RKO (cell line): ENCODE data around the gene TUBGCP6.
A peak's percentile ranks its signal among the peaks of the same experiment; 100 is the strongest.

Experiments used
- DNase-seq: peaks from one replicate; pipeline ENCODE4 v3.0.0-alpha.2; 2016; ENCODE audit warnings: low spot score

Gene TUBGCP6

DNA sequence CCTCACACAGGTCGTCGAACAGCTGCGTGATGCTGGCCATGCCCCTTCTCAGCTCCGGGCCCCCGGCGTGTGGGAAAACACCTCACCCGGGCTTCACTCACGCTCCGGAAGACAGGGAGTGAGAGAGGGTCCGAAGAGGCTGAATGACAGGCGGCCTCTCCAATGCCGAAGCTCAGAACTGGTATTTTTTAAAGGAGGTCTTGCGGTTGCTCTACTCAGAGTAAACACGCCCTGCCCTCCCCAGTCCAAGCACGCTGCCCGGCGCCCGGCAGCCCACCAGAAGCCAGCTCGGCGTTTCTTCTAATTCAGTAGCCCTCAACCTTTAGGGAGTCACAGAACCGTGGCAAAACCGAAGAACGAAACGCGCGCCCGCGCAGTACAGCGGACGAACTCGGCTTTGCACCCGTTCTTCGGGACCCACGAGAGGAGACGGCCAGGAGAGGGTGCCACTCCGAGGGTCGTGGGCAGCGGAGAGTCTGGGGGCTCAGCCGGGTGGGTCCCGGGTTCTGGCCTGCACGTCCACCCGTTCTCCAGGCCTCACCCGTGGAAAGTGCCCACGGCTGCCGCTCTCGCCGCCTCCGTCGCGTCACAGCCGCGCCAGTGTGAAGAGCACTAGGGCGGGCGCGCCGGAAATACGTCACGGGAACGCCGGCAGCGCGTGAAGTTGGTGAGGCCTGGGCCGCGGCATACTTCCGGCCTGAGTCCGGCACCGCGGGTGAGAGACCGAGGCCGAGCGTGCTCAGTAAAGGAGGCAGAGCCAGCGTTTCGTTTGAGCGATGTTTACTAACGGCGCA lies at the start of gene TUBGCP6:
TUBGCP6 (minus strand) TSS at position 604 of the 794 bp plus-strand sequence; CDS start at position 40, 564 bp downstream.
- peak; percentile 94 for DNase-seq

DNA sequence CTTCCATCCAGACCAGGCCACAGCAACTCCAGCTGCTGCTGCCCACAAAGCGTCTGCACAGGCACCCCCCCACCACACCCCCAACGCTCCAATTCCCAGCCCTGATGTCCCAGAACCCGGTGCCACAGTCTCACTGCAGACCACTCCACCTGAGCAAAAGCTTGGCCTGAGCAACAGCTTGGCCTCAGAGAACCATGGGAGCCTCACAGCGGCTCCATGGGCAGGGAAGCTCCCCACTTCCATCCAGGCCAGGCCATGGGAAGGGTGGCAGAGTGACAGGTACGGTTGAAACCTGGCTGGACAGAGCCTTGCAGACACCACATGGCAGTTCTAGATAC lies 49.5 kb upstream of the TUBGCP6 start:
- no peak for DNase-seq

DNA sequence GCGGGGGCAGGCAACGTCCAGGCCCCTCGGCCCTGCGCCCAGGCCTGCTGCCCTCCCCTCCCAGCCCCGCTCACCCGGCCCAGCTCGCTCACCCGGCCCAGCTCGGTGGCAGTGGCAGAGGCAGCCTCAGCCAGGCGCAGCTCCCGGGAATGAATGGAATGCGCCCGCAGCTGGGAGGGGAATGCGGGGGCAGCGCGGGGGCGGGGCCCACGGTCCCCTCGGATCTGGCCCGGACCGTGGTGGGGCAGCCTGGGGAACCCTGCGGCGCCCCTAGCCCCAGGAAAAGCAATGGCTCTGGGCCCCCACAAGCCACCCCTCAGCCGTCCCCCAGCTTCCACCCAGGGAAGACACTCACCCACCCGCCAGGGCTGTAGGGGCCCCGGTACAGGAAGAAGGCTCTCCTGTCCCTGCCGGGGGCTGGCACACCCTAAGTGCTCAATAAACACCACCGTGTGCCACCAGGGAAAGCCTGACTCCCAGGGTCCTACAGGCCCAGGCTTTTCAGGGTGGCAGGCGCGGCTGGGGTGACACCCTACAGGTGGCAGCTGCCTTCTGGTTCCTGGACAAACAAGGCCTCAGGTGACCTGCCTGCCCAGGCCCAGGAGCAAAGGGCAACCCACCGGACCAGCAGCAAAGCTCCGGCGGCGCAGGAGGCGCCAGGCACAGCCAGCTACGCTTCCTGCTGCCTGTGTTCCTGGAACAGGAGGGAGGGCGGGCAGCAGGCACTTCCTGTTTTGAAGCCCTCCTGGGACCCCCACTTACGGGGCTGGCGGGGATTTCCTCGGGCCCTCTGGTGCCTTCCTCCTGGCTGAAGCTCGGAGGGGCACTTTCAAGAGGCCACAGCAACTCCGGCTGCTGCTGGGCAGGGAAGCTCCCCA lies 48.9 kb upstream of the TUBGCP6 start:
- DNase-seq, result no peak

DNA sequence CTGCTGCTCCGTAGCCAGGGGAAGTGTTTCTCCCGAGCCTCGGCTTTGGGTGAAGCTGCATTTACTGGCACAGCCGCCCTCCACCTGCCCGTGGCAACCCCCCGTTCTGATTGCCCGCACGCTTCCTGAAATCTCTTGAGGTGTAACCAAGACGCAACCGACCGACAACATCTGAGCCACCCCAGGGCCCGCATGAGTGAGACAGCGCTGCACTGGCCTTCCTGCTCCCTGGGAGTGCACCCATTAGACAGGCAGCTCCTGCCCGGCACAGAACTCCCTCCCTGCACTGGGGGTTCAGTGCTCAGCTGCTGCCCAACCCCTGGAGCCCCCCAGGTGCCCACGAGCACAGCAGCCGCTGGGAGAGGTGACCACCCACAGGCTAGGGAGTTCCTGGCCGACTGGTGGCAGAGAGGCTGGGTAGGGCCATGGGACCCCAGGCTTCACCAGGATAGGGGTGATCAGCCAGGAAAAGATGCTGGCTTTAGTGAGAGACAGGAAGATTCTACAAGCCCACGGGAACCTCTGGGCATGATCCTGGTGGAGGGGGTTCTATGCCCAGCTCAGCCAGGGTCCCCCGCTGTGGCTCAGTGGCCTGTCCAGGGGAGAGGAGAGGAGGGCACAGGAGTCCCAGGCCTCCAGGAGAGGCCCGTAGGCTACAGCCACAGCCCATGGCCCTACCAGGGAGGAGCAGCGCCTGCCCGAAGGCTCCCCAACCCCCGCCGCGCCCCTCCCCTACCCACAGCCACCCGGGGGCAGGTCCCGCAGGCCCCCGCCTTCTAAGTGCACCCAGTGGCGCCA lies 48.0 kb upstream of the TUBGCP6 start:
- no peak for DNase-seq

- no peak for DNase-seq
Measured at GRCh38 chr22:50289942-50290630, 45.3 kb upstream of the TUBGCP6 start.

DNA sequence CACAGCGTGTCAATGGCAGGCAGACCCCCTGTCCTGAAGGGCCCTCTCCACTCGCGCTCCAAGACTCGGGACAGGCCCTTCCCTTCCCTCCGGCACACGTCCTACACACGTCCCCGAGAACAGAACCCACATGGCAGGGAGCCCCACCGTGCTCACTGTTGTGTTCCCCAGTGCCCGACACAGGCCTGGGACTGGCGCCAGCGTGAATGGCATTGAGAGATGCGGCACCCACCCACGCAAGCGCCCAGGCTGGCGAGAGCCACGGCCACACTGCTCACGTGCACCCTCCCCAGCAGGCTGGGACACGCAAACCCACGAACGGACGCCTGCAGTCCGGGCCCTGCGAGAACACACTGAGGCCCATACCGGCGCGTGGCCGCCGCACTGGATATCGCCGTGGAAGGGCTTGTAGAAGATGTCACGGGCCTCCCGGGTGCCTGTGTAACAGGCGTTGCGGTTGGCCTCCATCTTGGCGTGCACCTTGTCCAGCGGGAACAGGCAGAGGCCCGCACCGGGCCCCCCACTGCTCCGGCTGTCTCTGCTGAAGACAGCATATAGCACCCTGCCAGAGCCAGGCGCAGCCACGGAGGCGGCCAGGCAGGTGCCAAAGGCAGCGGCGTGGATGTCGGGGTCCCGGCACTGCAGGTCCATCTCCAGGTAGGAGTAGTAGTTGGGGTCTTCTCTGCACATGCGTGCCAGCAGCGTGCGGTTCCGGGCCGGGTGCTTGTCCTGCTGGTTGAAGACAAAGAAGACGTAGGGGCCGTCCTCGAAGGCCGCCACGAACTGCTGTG lies 44.5 kb upstream of the TUBGCP6 start:
- no peak for DNase-seq

DNA sequence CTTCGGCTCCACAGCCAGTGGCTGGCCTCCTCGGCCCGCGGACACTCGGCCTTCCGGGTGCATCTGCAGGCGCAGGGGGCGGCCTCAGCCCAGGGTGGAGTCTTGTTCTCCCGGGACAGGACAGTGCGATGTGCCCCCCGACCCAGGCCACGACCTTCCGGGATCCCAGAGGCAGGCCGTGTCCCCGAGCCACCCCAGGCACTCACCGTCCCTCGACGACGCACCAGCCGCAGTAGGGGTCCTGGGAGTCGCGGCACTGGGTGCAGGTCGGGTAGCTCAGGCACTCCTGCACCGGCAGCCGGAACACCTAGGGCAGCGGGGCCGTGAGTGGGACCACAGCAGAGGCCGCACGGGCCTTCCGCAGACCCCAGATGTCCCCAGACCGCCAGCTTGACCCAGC lies 42.9 kb upstream of the TUBGCP6 start:
- no peak for DNase-seq

GRCh38 chr22:50286701-50287318 lies 42.0 kb upstream of the TUBGCP6 start:
- DNase-seq, result no peak

DNA sequence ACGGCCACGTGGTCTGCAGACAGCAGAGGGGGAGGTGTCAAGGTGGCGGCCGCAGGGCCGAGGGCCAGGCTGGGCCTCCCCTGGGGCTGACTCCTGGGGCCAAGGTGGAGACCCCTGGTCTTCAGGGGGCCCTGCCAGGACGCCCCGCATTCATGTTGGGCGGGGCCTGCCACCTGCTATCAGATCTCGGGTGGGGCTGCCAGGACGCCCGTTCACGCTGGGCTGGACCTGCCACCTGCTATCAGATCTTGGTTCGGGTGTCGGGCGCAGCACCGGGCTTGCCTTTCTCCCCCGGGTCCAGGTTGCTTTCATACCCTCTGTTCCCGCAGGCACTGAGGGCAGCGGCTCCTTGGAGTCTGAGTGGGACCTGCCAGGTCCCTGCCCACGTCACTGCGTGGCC lies 41.5 kb upstream of the TUBGCP6 start:
- DNase-seq, result no peak

- no peak for DNase-seq
Measured at GRCh38 chr22:50285568-50286229, 40.9 kb upstream of the TUBGCP6 start.

- DNase-seq, result no peak
Measured at GRCh38 chr22:50284479-50284878, 39.7 kb upstream of the TUBGCP6 start.

DNA sequence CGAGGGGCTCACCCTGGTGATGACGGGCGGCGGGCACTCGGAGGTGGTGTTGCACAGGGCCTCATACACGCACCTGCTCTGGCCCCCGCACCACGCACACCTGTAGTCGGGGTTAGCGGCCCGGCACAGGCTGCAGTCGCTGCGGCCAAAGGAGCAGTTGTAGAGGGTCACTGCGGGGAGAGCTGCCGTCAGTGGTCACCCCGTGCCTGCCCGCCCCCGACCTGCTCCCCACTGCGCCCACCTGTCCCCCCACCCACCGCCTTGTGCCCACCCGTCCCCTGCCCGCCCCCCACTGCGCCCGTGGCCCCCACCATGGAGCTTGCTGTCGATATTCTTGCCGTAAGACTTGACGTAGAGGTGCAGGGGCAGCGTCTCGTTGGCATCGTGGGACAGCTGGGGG lies 39.0 kb upstream of the TUBGCP6 start:
- no peak for DNase-seq

DNA sequence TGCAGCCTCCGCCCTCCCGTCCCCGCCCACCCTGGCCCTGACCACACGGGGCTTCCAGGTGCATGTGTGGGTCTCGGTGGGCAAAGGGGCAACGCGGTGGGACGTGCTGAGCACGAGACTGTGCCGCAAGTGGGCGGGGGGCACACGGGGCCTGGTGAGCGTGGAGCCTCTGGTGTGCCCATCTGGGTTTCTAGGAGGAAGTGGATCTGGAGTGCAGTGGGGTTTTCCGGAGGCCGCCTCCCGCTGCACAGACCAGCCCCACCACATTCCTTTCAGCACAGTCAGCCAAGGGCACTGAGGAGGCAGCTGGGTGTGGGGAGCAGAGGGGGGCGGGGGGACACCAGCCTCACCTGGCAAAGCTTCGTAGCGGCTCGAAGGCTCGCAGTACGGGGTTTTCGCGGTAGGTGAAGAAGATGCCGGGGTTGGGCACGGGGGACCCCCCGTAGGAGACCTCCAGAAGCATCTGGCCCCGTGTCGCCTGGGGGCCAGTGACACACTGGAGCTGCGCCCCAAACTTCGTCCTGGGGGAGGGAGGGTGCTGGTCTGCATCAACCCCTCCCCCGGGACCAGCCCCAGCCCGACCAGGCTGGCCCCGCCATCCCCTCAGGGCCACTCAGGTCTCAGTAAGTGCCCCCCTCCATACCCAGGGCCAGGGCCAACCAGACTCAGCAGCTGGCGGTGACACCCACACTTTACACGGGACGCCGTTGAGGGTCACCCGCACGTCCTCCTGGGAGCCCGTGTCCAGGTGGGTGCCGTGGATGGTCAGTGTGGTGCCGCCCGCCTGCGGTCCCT lies 37.7 kb upstream of the TUBGCP6 start:
- no peak for DNase-seq

- no peak for DNase-seq
Measured at GRCh38 chr22:50281957-50282356, 37.1 kb upstream of the TUBGCP6 start.

DNA sequence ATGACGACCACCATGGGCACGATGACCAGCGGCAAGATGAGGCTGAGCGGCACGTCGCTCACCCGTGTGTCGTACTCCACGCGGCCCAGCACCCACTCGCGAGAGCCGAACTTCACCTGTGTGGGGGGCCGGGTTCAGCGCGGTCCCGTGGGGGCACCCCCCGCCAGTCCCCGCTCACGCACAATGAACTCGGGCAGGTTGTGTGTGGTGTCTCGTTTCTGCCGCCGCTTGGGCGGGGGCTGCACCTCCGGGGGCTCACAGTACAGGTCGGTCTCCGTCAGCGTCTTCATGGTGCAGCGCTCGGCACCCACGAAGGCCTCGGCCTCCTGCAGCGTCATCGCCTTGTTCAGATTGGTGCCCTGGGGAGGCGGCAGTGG lies 36.5 kb upstream of the TUBGCP6 start:
- DNase-seq, result no peak

DNA sequence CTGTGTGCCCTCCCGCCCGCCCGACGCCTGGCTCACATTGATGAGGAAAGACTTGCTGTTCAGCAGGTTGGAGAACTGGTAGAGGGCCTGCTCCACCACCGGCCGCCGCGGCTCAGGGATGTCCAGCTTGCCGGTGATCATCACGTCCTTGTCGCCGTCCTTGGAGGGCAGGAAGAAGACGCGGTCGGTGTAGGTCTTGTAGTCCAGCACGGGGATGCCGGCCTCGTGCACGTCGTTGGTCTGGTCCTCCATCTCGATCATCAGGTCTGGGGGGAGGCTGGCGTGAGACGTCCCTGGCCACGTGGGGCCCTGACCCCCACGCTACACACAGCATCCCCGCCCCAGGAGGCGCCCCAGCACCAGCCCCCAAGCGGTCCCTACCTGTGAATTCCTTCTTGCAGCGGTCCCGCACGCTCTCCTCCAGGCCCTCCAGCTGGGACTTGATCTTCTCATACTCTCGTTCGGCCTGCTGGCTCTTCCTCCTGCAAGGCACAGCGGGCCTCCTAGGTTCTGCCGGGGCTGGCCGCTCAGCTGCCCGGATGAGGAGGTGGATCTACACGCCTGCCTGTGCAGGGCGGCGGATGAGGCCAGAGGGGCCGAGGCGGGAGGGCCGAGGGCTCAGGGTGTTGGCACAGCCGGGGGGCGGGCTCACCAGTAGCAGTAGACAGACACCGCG lies 36.0 kb upstream of the TUBGCP6 start:
- DNase-seq, result no peak

GRCh38 chr22:50280022-50280707 lies 35.3 kb upstream of the TUBGCP6 start:
- no peak for DNase-seq
